NB4 (cell line): ENCODE measurements around the gene NR3C2.

Source experiments
- DNase-seq: peaks from one replicate; pipeline ENCODE4 v3.0.0; 2010; ENCODE audit warnings: low read depth
- H3K4me3 ChIP-seq: one replicate; pipeline ENCODE4 v1.5.1; 2011; ENCODE audit warnings: mild to moderate bottlenecking, low read depth, low read length, moderate library complexity
- CTCF ChIP-seq: IDR thresholded peaks from one replicate; pipeline ENCODE4 v1.5.1; 2012; ENCODE audit warnings: low read depth, low read length
- MAX ChIP-seq: IDR thresholded peaks from 2 replicates; pipeline ENCODE4 v1.6.1; 2011; ENCODE audit warnings: low read depth, low read length
- MYC ChIP-seq: IDR thresholded peaks from 2 replicates; pipeline ENCODE4 v1.6.1; 2011; ENCODE audit warnings: low read depth, low read length
- POLR2A ChIP-seq: IDR thresholded peaks from 2 replicates; pipeline ENCODE4 v1.6.1; 2011; ENCODE audit warnings: mild to moderate bottlenecking; ENCODE audit not compliant: insufficient read length; ENCODE audit errors: extremely low read depth

NR3C2 gene

GRCh38 chr4:148060264-148061140 is 381.7 kb downstream of the NR3C2 start:
- H3K4me3 ChIP-seq, result no peak overlapping the region
- TF ChIP-seq POLR2A (no peak), MAX (no peak), MYC (no peak), CTCF (no peak)
- no peak for DNase-seq

GRCh38 chr4:148059617-148060180 is 382.5 kb downstream of the NR3C2 start:
- DNase-seq, result no peak
- H3K4me3 ChIP-seq, result no peak overlapping the region
- no peak for TF ChIP-seq MAX

DNA sequence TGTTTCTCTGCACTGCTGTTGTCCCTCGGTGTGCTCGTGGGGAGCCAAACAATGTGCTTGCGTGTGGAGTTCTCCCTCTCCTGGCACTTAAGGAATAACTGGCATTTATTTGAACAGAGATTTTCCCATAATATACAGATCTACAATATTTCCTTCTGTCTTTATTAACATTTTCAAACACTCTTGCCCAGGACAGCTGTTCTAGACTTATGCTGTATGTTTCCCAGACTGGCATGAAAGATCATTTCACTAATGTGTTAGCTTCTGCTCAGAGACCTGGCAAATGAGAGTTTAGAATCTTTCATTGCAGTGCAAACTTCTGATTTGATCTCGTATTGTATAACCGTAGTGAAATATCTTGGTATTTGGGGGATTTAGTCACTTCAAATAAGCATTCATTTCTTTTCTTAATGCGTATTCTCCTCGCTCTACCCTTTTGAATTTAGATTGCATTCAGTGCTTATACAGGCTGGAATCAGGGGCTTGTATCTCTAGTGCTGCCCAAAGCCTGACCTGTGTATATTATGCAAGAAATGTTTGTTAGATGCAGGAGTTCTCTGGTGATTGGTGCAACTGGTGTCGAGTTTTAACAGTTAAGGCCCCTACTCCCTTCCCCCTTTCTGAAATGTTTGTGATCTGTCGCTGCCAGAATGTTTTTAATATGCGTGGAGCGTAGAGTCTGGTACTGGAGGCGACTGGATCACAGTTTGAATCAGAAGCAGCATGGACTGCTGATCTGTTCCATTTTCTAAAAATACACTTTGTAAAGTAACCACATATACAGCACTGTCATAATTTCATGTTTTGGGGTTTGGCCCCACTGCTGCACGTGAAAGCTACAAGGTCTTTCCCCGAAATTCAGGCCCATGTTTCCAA is 384.0 kb downstream of the NR3C2 start:
- no peak for TF ChIP-seq MAX
- no peak for TF ChIP-seq POLR2A
- no peak for TF ChIP-seq MYC
- no peak for TF ChIP-seq CTCF
- DNase-seq, result no peak
- H3K4me3 ChIP-seq, result no peak overlapping the region

- TF ChIP-seq MYC, result no peak
- TF ChIP-seq CTCF, result no peak
- TF ChIP-seq MAX, result no peak
- TF ChIP-seq POLR2A, result no peak
- no peak overlapping the region for H3K4me3 ChIP-seq
- DNase-seq, result peak; percentile 2
Measured at GRCh38 chr4:148057516-148057915, 384.7 kb downstream of the NR3C2 start.

DNA sequence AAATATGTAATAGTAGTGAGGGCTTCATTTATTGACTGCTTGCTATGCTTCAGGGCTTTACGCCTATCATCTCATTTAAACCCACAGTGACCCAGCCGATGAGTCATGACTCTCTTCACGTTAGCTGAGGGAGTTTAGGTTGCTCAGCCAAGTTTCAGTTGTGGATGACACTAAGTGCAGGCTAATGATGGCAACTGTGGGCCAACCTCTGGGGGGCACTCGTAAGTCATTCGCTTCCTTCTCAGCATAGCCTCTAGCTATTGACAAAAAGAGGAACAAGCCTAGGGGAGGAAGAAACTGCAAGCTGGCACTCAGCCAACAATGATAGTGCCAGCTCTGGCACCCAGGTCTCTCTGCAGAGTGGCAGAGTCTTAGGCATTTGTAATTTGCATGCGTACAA is 385.3 kb downstream of the NR3C2 start:
- no peak overlapping the region for H3K4me3 ChIP-seq
- DNase-seq, result peak; percentile 89
- peak; percentile 42; the same call in 1 of the 2 replicates for TF ChIP-seq MAX
- peak; percentile 82 for TF ChIP-seq CTCF
- TF ChIP-seq POLR2A, result no peak
- no peak for TF ChIP-seq MYC
